Left cardiac atrium (tissue), 4 donors: ENCODE measurements around the gene EBPL. TPM values are rescaled to one million over a fixed set of nuclear protein-coding genes. Genes with fewer than 3 reads are reported as not detected.
"Not testable (repeated sequence)": the region's sequence is repeated elsewhere in the genome, so short reads cannot be mapped to it uniquely, and the experiment has no call there.

Experiments
- ATAC-seq, 2 donors: fragments of 200-7000 bp; cut with Tn5 transposase; one replicate each; pipeline ENCODE4 v1.9.1; 2020; ENCODE audit warnings: mild to moderate bottlenecking in 2 of 2, moderate library complexity in 2 of 2
- DNase-seq: peaks from one replicate; pipeline ENCODE4 v3.0.0-alpha.2; 2020
- intact Hi-C, 2 donors: fragments of 100-400 bp; cut with DNase I; formaldehyde crosslinking; loops; one replicate each; pipeline versions ENCODE4 v1.14.1 to v1.15.1; 2022 to 2023
- total RNA-seq, 2 donors: library from RNA; stranded (reverse); fragmentation: NEBNext Ultra II Directional; extraction: Animal tissue kit (Norgen Biotek cat#: 25700); gene quantifications; one replicate each; pipeline ENCODE4 v1.2.1, GENCODE V29; 2021
- donor health status: DM: no; HTN: yes; CAD: no.
- donor health status: DM: no; HTN: yes; CAD: no; lungs with severe emphysema.
- donor health status: DM: yes; HTN: yes; CAD: no.
- donor health status: Dilated cardiomyopathy.

Gene EBPL
- total RNA-seq, 2 donors from 2014 or later, result 11.5 to 12.5 TPM

GRCh38 chr13:49615836-49616675, 75.2 kb downstream of the EBPL start:
- DNase-seq (no peak), ATAC-seq (peak; percentile 50 to 60)
- intact Hi-C loops, result no loop called here

- ATAC-seq, intact Hi-C loops, DNase-seq: not testable (repeated sequence)
Measured at GRCh38 chr13:49612042-49612441, 79.2 kb downstream of the EBPL start.

Other genes starting within 250 kb of the EBPL start
- 10 to 100 TPM; 16.4 to 20.2 TPM for gene CAB39L, start 247.4 kb downstream of the EBPL start, total RNA-seq
- gene SETDB2, start 247.2 kb downstream of the EBPL start, total RNA-seq, result 10 to 100 TPM; 12.8 to 13.5 TPM
- gene PHF11, start 195.5 kb downstream of the EBPL start, total RNA-seq, result 10 to 100 TPM; 20.6 to 25.4 TPM
- 10 to 100 TPM; 12.7 to 19.3 TPM for gene RCBTB1, start 105.9 kb downstream of the EBPL start, total RNA-seq
- gene ARL11, start 63.0 kb downstream of the EBPL start, total RNA-seq, result 1 to 10 TPM in 1 of 2 donors, under 1 TPM in 1; 0.44 to 1.7 TPM
- 10 to 100 TPM; 39.3 to 44.9 TPM for gene KPNA3, start 101.2 kb upstream of the EBPL start, total RNA-seq
- gene SPRYD7, start 244.9 kb upstream of the EBPL start, total RNA-seq, result 10 to 100 TPM in 1 of 2 donors, 1 to 10 TPM in 1; 8.6 to 11.7 TPM